ENCODE measurements around the gene TRIM66.

- no peak for TF ChIP-seq CTCF (IDR thresholded peaks at IDR 0.05)
- no peak for TF ChIP-seq EP300 (IDR thresholded peaks at IDR 0.05)
- TF ChIP-seq POLR2A (IDR thresholded peaks at IDR 0.05; ENCODE audit: low read depth) = no peak
These were observed 85.3 kb downstream of the TRIM66 start for GRCh38 chr11:8597182-8597581.
